HFF-Myc (cell line): Measurements from ENCODE around the gene RASAL2.

Source experiments
- DNase-seq: peaks from one replicate; pipeline ENCODE4 v3.0.0-alpha.2; 2011; ENCODE audit warnings: low read depth; ENCODE audit errors: extremely low read depth
- H3K4me3 ChIP-seq: replicated peaks from 2 replicates; pipeline ENCODE4 v1.5.1; 2011; ENCODE audit warnings: low read depth, mild to moderate bottlenecking, control low read depth, low read length
- TF ChIP-seq, protein P1 (sequence below): IDR thresholded peaks from 2 replicates; pipeline ENCODE4 v1.5.1; 2012; ENCODE audit warnings: mild to moderate bottlenecking, low read depth, low read length, control low read depth; ENCODE audit errors: missing control alignments

The RASAL2 gene

DNA sequence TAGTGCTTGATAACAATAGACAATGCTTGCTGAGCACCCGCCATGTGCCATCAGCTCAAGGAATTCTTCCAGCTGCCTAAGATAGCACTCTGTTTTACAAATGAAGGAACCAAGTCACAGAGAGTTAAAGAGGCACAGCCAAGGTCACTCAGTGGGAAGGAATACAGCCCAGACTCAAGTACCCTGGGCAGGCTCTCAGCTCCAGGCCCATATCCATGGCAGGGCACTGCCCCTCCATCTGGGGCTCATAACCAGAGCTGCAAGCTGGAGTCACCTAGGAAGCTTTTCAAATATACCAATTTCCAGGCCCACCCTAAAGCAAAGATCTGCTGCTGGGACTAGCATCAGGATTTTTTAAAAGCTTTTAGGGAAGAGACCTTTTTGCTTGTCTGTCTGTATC is 401.3 kb downstream of the RASAL2 start:
- TF ChIP-seq, protein P1, sequence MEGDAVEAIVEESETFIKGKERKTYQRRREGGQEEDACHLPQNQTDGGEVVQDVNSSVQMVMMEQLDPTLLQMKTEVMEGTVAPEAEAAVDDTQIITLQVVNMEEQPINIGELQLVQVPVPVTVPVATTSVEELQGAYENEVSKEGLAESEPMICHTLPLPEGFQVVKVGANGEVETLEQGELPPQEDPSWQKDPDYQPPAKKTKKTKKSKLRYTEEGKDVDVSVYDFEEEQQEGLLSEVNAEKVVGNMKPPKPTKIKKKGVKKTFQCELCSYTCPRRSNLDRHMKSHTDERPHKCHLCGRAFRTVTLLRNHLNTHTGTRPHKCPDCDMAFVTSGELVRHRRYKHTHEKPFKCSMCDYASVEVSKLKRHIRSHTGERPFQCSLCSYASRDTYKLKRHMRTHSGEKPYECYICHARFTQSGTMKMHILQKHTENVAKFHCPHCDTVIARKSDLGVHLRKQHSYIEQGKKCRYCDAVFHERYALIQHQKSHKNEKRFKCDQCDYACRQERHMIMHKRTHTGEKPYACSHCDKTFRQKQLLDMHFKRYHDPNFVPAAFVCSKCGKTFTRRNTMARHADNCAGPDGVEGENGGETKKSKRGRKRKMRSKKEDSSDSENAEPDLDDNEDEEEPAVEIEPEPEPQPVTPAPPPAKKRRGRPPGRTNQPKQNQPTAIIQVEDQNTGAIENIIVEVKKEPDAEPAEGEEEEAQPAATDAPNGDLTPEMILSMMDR = no peak
- no peak for DNase-seq

DNA sequence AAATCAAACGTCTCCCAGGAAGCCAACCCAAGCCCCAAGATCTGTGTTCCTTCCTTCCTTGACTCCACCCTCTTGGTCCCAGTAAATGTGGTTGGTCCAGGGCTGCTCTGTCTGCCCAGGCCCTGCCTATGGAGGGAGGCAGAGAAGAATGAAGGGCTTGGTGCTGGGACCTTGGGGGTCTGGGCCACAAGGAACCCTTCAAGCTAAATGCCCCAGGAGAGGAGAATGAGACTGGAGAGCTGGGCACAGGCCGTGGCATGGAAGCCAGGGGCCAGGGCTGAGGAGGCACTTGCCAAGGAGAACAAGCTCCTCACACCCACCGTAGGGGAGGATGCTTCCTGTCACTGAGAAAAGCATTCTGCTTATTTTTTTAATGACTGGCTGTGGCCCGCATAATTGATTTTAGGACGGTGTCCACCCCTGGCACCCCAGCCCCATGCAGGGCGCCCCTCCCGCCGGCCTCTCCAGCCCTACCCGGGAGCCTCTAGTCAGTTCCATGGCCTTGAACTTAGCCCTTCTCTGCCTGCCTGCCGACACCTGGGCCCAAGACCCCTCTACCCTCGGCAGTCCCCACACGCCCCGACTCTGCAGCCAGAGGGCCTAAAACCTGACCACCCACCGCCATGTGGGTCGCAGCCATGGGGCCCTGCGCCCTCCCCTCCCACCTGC is 402.0 kb downstream of the RASAL2 start:
- TF ChIP-seq, protein P1 = no peak
- H3K4me3 ChIP-seq = no peak overlapping the region
- DNase-seq = no peak

More for the DNA sequence above, 401.3 kb downstream of the RASAL2 start:
- H3K4me3 ChIP-seq = no peak overlapping the region

GRCh38 chr1:178496410-178497135 is 402.7 kb downstream of the RASAL2 start, which contains the start of gene CLEC20A:
CLEC20A (minus strand) TSS chr1:178496964; CDS start chr1:178496939, 25 bp downstream.
- DNase-seq = no peak
- TF ChIP-seq, protein P1 = no peak

DNA sequence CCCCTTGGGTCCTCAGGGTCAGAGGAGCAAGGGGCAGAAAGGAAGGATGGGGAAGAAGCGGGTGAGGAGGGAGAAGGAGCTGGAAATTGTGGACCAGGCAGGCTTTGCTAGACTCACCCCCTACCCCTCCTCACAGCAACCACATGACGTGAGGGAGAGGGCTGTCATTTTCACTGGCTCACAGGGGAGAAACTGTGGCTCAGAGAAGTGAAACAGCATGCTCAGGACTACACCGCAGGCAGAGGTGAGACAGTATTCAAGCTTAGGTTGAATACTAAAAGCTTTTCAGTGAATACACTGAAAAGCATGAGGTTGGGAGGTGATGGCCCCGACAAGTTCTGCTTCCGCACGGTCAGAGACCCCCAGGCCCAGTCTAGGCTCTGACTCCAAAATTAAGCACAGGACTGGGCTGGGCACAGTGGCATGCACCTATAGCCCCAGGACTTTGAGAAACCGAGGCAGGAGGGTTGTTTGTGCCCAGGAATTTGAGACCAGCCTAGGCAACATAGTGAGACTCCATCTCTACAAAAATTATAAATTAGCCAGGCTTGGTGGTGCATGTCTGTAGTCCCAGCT is 404.1 kb downstream of the RASAL2 start:
- DNase-seq = no peak
- H3K4me3 ChIP-seq = no peak overlapping the region
- TF ChIP-seq, protein P1 = no peak

More at GRCh38 chr1:178496410-178497135, 402.7 kb downstream of the RASAL2 start, which contains the start of gene CLEC20A:
- no peak within 1 kb of the TSS for H3K4me3 ChIP-seq

- DNase-seq = no peak
- no peak overlapping the region for H3K4me3 ChIP-seq
- TF ChIP-seq, protein P1 = no peak
Measured at GRCh38 chr1:178498896-178499675, 405.2 kb downstream of the RASAL2 start.

- TF ChIP-seq, protein P1 = peak; percentile 17
- DNase-seq = no peak
- H3K4me3 ChIP-seq = no peak overlapping the region
Measured at GRCh38 chr1:178500091-178500770, 406.3 kb downstream of the RASAL2 start.
